Medulla oblongata (tissue), 1 donor: ENCODE results near the gene IRAK2.
"Not testable (repeated sequence)": the region's sequence is repeated elsewhere in the genome, so short reads cannot be mapped to it uniquely, and the experiment has no call there.

Experiments
- DNase-seq: peaks from one replicate; pipeline ENCODE4 v3.0.0-alpha.2; 2015; ENCODE audit errors: extremely low spot score

IRAK2 gene

GRCh38 chr3:10164546-10165393, at the start of gene IRAK2:
Gene IRAK2 (plus strand): TSS chr3:10164919. CDS start chr3:10164955, 36 bp downstream.
- peak; percentile 72 for DNase-seq

- DNase-seq: peak; percentile 98
Observed at GRCh38 chr3:10115326-10116137, 49.2 kb upstream of the IRAK2 start, which contains the start of gene BRK1. Gene BRK1 (plus strand): TSS chr3:10115675. CDS start chr3:10115702, 27 bp downstream.

GRCh38 chr3:10116138-10116460, 48.6 kb upstream of the IRAK2 start:
- no peak for DNase-seq

GRCh38 chr3:10116928-10117327, 47.8 kb upstream of the IRAK2 start:
- no peak for DNase-seq

GRCh38 chr3:10119376-10119775, 45.3 kb upstream of the IRAK2 start:
- DNase-seq: no peak

- DNase-seq: no peak
Observed at GRCh38 chr3:10121064-10121463, 43.7 kb upstream of the IRAK2 start.

- no peak for DNase-seq
Observed at GRCh38 chr3:10122724-10123123, 42.0 kb upstream of the IRAK2 start.

GRCh38 chr3:10135872-10136271, 28.8 kb upstream of the IRAK2 start:
- not testable (repeated sequence) for DNase-seq

- DNase-seq: no peak
Observed at GRCh38 chr3:10136426-10137005, 28.2 kb upstream of the IRAK2 start.

GRCh38 chr3:10137178-10137577, 27.5 kb upstream of the IRAK2 start:
- DNase-seq: no peak

- DNase-seq: no peak
Observed at GRCh38 chr3:10140996-10141546, 23.6 kb upstream of the IRAK2 start.

GRCh38 chr3:10142707-10143560, 21.8 kb upstream of the IRAK2 start:
- DNase-seq: no peak

GRCh38 chr3:10145685-10146084, 19.0 kb upstream of the IRAK2 start:
- DNase-seq: no peak

GRCh38 chr3:10149226-10149625, 15.5 kb upstream of the IRAK2 start:
- DNase-seq: no peak

GRCh38 chr3:10150987-10151386, 13.7 kb upstream of the IRAK2 start:
- DNase-seq: no peak

GRCh38 chr3:10154335-10155122, 10.2 kb upstream of the IRAK2 start:
- no peak for DNase-seq

GRCh38 chr3:10155123-10155472, 9.6 kb upstream of the IRAK2 start:
- DNase-seq: no peak

GRCh38 chr3:10155658-10156057, 9.1 kb upstream of the IRAK2 start:
- DNase-seq: no peak

GRCh38 chr3:10157031-10157430, 7.7 kb upstream of the IRAK2 start:
- no peak for DNase-seq

GRCh38 chr3:10158555-10158954, 6.2 kb upstream of the IRAK2 start:
- DNase-seq: not testable (repeated sequence)

GRCh38 chr3:10160346-10160745, 4.4 kb upstream of the IRAK2 start:
- DNase-seq: no peak
